GM12865 (cell line): ENCODE measurements around the gene MEGF11.
"Not testable (repeated sequence)": the region's sequence is repeated elsewhere in the genome, so short reads cannot be mapped to it uniquely, and the experiment has no call there.

Experiments used
- DNase-seq: peaks from one replicate; pipeline ENCODE4 v3.0.0; 2010; ENCODE audit warnings: low read depth
- H3K4me3 ChIP-seq: 2 replicates; pipeline ENCODE4 v1.5.1; 2011; ENCODE audit warnings: mild to moderate bottlenecking, low read depth, low read length, control low read depth
- CTCF ChIP-seq: IDR thresholded peaks from 2 replicates; pipeline ENCODE4 v1.5.1; 2011; ENCODE audit warnings: low read length, control low read depth, low read depth, inconsistent platforms; ENCODE audit not compliant: insufficient read depth; ENCODE audit errors: missing control alignments

The MEGF11 gene

GRCh38 chr15:65869126-65869953, 384.2 kb downstream of the MEGF11 start, which contains the start of gene RAB11A:
Gene RAB11A, plus strand, starts transcription at chr15:65869491. Its CDS starts 95 bp downstream, at chr15:65869586.
- H3K4me3 ChIP-seq, result peak within 1 kb of the TSS; percentile 94
- DNase-seq, result peak; percentile 99
- peak; percentile 56 for TF ChIP-seq CTCF

GRCh38 chr15:65868546-65869125, 384.9 kb downstream of the MEGF11 start:
- no peak for TF ChIP-seq CTCF
- DNase-seq, result no peak
- H3K4me3 ChIP-seq, result peak overlapping the region; percentile 94

- not testable (repeated sequence) for DNase-seq, H3K4me3 ChIP-seq
These were observed 385.6 kb downstream of the MEGF11 start for GRCh38 chr15:65867933-65868332.

- no peak for TF ChIP-seq CTCF
- no peak overlapping the region for H3K4me3 ChIP-seq
- DNase-seq, result no peak
These were observed 386.3 kb downstream of the MEGF11 start for GRCh38 chr15:65867244-65867643.

GRCh38 chr15:65863106-65863505, 390.4 kb downstream of the MEGF11 start:
- H3K4me3 ChIP-seq, result no peak overlapping the region
- TF ChIP-seq CTCF, result no peak
- no peak for DNase-seq

- no peak overlapping the region for H3K4me3 ChIP-seq
- peak; percentile 54 for TF ChIP-seq CTCF
- peak; percentile 86 for DNase-seq
These were observed 390.9 kb downstream of the MEGF11 start for GRCh38 chr15:65862682-65863081.

- no peak overlapping the region for H3K4me3 ChIP-seq
- DNase-seq, result peak; percentile 45
- TF ChIP-seq CTCF, result no peak
These were observed 395.7 kb downstream of the MEGF11 start for GRCh38 chr15:65857718-65858402.
